ENCODE measurements around the gene CEP97.

DNA sequence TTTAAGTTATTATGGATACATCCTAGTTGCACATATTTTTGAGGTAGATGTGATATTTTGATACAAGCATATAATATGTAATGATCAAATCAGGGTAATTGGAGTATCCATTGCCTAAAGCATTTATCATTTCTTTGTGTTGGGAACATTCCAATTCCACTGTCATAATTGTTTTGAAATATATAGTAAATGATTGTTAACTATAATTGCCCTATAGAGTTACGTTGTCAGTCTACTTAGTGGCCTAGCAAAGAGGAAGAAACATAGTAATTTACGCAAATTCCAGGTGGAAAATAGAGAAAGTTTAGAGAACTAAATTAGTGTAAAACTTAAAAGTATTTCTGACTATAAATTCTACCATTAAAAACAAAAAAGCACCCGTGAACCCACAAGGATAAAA is 79.5 kb downstream of the CEP97 start:
- TF ChIP-seq, protein P1, sequence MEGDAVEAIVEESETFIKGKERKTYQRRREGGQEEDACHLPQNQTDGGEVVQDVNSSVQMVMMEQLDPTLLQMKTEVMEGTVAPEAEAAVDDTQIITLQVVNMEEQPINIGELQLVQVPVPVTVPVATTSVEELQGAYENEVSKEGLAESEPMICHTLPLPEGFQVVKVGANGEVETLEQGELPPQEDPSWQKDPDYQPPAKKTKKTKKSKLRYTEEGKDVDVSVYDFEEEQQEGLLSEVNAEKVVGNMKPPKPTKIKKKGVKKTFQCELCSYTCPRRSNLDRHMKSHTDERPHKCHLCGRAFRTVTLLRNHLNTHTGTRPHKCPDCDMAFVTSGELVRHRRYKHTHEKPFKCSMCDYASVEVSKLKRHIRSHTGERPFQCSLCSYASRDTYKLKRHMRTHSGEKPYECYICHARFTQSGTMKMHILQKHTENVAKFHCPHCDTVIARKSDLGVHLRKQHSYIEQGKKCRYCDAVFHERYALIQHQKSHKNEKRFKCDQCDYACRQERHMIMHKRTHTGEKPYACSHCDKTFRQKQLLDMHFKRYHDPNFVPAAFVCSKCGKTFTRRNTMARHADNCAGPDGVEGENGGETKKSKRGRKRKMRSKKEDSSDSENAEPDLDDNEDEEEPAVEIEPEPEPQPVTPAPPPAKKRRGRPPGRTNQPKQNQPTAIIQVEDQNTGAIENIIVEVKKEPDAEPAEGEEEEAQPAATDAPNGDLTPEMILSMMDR (IDR thresholded peaks at IDR 0.05): no peak
- TF ChIP-seq EZH2 (IDR thresholded peaks at IDR 0.05; ENCODE audit: borderline replicate concordance, insufficient read depth, low read depth, low read length, poor library complexity, severe bottlenecking): no peak

Measured in B cell (primary cell).